Liver (tissue), 9 donors: ENCODE measurements around the gene NHERF1. TPM values are rescaled to one million over a fixed set of nuclear protein-coding genes. Genes with fewer than 3 reads are reported as not detected.

Experiments used
- DNase-seq: peaks from one replicate; pipeline ENCODE4 v3.0.0-alpha.2; 2017; ENCODE audit warnings: low spot score
- H3K27ac ChIP-seq, 2 donors: one replicate each; pipeline ENCODE4 v1.7.0; 2013; ENCODE audit warnings: inconsistent platforms in 2 of 2, low read length in 2 of 2, control low read depth in 1 of 2, low read depth in 1 of 2, mild to moderate bottlenecking in 1 of 2
- H3K27me3 ChIP-seq, 4 donors: one replicate each; pipeline versions ENCODE4 v1.6.1 to v1.7.0; 2013; ENCODE audit warnings: low read length in 3 of 4, inconsistent platforms in 1 of 4, mild to moderate bottlenecking in 1 of 4, moderate library complexity in 1 of 4; ENCODE audit not compliant: control insufficient read depth in 4 of 4, insufficient read depth in 4 of 4
- H3K36me3 ChIP-seq, 4 donors: one replicate each; pipeline versions ENCODE4 v1.6.1 to v1.7.0; 2013; ENCODE audit warnings: low read length in 3 of 4, mild to moderate bottlenecking in 3 of 4, low read depth in 1 of 4, moderate library complexity in 1 of 4; ENCODE audit not compliant: control insufficient read depth in 4 of 4, insufficient read depth in 3 of 4
- H3K4me1 ChIP-seq, 4 donors: one replicate each; pipeline versions ENCODE4 v1.6.1 to v1.7.0; 2013; ENCODE audit warnings: low read length in 3 of 4, mild to moderate bottlenecking in 3 of 4, moderate library complexity in 1 of 4; ENCODE audit not compliant: control insufficient read depth in 4 of 4, insufficient read depth in 4 of 4
- H3K4me3 ChIP-seq, 3 donors: one replicate each; pipeline versions ENCODE4 v1.6.1 to v1.7.0; 2013; ENCODE audit warnings: low read length in 3 of 3, control low read depth in 1 of 3, low read depth in 1 of 3, mild to moderate bottlenecking in 1 of 3
- H3K9ac ChIP-seq, 2 donors: one replicate each; pipeline ENCODE4 v1.7.0; 2013; ENCODE audit warnings: low read length in 2 of 2, mild to moderate bottlenecking in 2 of 2, moderate library complexity in 2 of 2, control low read depth in 1 of 2, low read depth in 1 of 2
- H3K9me3 ChIP-seq, 4 donors: one replicate each; pipeline versions ENCODE4 v1.6.1 to v1.7.0; 2013; ENCODE audit warnings: low read length in 3 of 4; ENCODE audit not compliant: control insufficient read depth in 4 of 4
- EGR1 ChIP-seq, 2 donors: IDR thresholded peaks; 2 replicates each; pipeline ENCODE4 v1.6.1; 2016 to 2018; ENCODE audit warnings: antibody characterized with exemption in 2 of 2, low read depth in 2 of 2
- FOXA1 ChIP-seq: IDR thresholded peaks from 2 replicates; pipeline ENCODE4 v1.6.1; 2016; ENCODE audit warnings: antibody characterized with exemption
- FOXA2 ChIP-seq: IDR thresholded peaks from 2 replicates; pipeline ENCODE4 v1.6.1; 2016; ENCODE audit warnings: antibody characterized with exemption
- GABPA ChIP-seq, 2 donors: IDR thresholded peaks in 1 of 2; conservative IDR thresholded peaks in 1 of 2; 2 replicates each; pipeline ENCODE4 v1.6.1; 2016; ENCODE audit warnings: antibody characterized with exemption in 2 of 2, mild to moderate bottlenecking in 1 of 2, moderate library complexity in 1 of 2
- HNF4A ChIP-seq, 2 donors: conservative IDR thresholded peaks; 2 replicates each; pipeline ENCODE4 v1.6.1; 2016; ENCODE audit warnings: antibody characterized with exemption in 2 of 2, mild to moderate bottlenecking in 2 of 2
- HNF4G ChIP-seq: IDR thresholded peaks from 2 replicates; pipeline ENCODE4 v1.6.1; 2016; ENCODE audit warnings: antibody characterized with exemption
- JUND ChIP-seq, 2 donors: IDR thresholded peaks; 2 replicates each; pipeline ENCODE4 v1.6.1; 2016; ENCODE audit warnings: antibody characterized with exemption in 2 of 2
- NR2F2 ChIP-seq: IDR thresholded peaks from 2 replicates; pipeline ENCODE4 v1.6.1; 2016; ENCODE audit warnings: antibody characterized with exemption
- RAD21 ChIP-seq, 2 donors: IDR thresholded peaks; 2 replicates each; pipeline ENCODE4 v1.6.1; 2016; ENCODE audit warnings: antibody characterized with exemption in 2 of 2, mild to moderate bottlenecking in 2 of 2
- RXRA ChIP-seq, 2 donors: IDR thresholded peaks; 2 replicates each; pipeline ENCODE4 v1.6.1; 2017 to 2018; ENCODE audit warnings: antibody characterized with exemption in 2 of 2, mild to moderate bottlenecking in 1 of 2
- SP1 ChIP-seq: IDR thresholded peaks from 2 replicates; pipeline ENCODE4 v1.6.1; 2018; ENCODE audit warnings: antibody characterized with exemption, mild to moderate bottlenecking
- TAF1 ChIP-seq: conservative IDR thresholded peaks from 2 replicates; pipeline ENCODE4 v1.6.1; 2016; ENCODE audit warnings: antibody characterized with exemption, mild to moderate bottlenecking
- YY1 ChIP-seq: IDR thresholded peaks from 2 replicates; pipeline ENCODE4 v1.6.1; 2016; ENCODE audit warnings: antibody characterized with exemption, mild to moderate bottlenecking
- WGBS: extraction: QIAGEN DNeasy Blood & Tissue Kit; methylation state at CpG from one replicate; pipeline ENCODE4 v1.1.7; 2013; 5-methylcytosine and 5-hydroxymethylcytosine counted together
- polyA plus RNA-seq, 2 donors: library from polyadenylated mRNA; stranded (reverse) in 1 of 2; unstranded in 1 of 2; fragments of 200-250 nt in 1 of 2; fragments of >200 nt in 1 of 2; fragmentation: Nextera tagmentation in 1 of 2; extraction: Ambion mirVana in 1 of 2; gene quantifications; one replicate each; pipeline versions ENCODE4 v1.2.1 to v1.2.3, GENCODE V29; 2013 to 2015
- total RNA-seq, 2 donors: library from RNA; depleted of rRNA; stranded (reverse); fragments of >200 nt; gene quantifications; one replicate each; pipeline ENCODE4 v1.2.3, GENCODE V29; 2014
- TF ChIP-seq, protein P1 (sequence below): fragments of 150-350 bp; IDR thresholded peaks from 2 replicates; pipeline ENCODE4 v1.5.1; 2017; ENCODE audit warnings: improper control_type of control experiment, low read depth, low read length; ENCODE audit not compliant: missing input control
- TF ChIP-seq, protein P2 (sequence below): IDR thresholded peaks from 2 replicates; pipeline ENCODE4 v1.6.1; 2016; ENCODE audit warnings: antibody characterized with exemption
- TF ChIP-seq, protein P3 (sequence below): IDR thresholded peaks from 2 replicates; pipeline ENCODE4 v1.6.1; 2016; ENCODE audit warnings: antibody characterized with exemption, mild to moderate bottlenecking
- TF ChIP-seq, protein P4 (sequence below): IDR thresholded peaks from 2 replicates; pipeline ENCODE4 v1.6.1; 2016; ENCODE audit warnings: antibody characterized with exemption
- TF ChIP-seq, protein P5 (sequence below): IDR thresholded peaks from 2 replicates; pipeline ENCODE4 v1.6.1; 2016; ENCODE audit warnings: antibody characterized with exemption
- donor health status: healthy.
- donor health status: healthy.
- donor health status: healthy.
- donor health status: healthy.
- donor health status: healthy.

The NHERF1 gene
- total and polyA plus RNA-seq, 4 donors, result 38.1 to 160 (median 94.7) TPM

DNA sequence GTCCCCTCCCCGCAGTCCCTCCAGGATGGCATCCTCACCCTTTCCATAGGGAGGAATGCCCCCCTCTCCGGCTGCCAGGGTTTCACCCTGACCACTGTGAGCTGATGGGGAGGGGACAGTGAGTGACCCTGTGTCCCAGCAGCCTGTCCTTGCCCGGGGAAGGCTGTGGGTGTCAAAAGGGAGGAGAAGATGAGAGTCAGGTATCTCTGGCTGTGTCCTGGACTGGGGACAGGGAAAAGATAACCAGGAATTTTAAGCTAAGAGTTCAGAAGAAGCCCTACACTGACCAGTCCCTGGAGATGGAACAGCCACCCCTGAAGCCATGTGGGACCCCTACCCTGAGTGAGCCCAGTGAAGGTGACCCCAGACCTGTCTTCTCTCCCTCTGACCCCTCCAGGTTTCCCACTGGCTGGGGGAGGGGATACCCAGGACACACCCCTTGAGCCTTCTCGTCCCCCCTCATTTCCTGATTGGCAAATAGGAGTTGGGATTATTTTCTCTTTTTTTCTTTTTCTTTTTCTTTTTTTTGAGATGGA is 16.4 kb downstream of the NHERF1 start:
- no peak overlapping the region for H3K9ac ChIP-seq
- peaks cover 51 to 99% (median 88%) of the 10 kb centered on the region in 4 donors for H3K4me1 ChIP-seq
- 63% methylated on average over 4 of the region's 4 CpGs for WGBS
- H3K4me3 ChIP-seq, result no peak overlapping the region
- DNase-seq, result no peak
- peaks cover 3 to 8% (median 7%) of the 10 kb centered on the region in 4 donors for H3K36me3 ChIP-seq
- H3K9me3 ChIP-seq, result no peaks in the 10 kb centered on the region
- H3K27ac ChIP-seq, result no peak overlapping the region
- no peak for TF ChIP-seq SP1
- TF ChIP-seq YY1, result no peak
- no peak for TF ChIP-seq HNF4G
- no peak for TF ChIP-seq JUND (IDR thresholded peaks at IDR 0.05)
- TF ChIP-seq, protein P1, sequence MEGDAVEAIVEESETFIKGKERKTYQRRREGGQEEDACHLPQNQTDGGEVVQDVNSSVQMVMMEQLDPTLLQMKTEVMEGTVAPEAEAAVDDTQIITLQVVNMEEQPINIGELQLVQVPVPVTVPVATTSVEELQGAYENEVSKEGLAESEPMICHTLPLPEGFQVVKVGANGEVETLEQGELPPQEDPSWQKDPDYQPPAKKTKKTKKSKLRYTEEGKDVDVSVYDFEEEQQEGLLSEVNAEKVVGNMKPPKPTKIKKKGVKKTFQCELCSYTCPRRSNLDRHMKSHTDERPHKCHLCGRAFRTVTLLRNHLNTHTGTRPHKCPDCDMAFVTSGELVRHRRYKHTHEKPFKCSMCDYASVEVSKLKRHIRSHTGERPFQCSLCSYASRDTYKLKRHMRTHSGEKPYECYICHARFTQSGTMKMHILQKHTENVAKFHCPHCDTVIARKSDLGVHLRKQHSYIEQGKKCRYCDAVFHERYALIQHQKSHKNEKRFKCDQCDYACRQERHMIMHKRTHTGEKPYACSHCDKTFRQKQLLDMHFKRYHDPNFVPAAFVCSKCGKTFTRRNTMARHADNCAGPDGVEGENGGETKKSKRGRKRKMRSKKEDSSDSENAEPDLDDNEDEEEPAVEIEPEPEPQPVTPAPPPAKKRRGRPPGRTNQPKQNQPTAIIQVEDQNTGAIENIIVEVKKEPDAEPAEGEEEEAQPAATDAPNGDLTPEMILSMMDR, result no peak
- TF ChIP-seq, protein P2, sequence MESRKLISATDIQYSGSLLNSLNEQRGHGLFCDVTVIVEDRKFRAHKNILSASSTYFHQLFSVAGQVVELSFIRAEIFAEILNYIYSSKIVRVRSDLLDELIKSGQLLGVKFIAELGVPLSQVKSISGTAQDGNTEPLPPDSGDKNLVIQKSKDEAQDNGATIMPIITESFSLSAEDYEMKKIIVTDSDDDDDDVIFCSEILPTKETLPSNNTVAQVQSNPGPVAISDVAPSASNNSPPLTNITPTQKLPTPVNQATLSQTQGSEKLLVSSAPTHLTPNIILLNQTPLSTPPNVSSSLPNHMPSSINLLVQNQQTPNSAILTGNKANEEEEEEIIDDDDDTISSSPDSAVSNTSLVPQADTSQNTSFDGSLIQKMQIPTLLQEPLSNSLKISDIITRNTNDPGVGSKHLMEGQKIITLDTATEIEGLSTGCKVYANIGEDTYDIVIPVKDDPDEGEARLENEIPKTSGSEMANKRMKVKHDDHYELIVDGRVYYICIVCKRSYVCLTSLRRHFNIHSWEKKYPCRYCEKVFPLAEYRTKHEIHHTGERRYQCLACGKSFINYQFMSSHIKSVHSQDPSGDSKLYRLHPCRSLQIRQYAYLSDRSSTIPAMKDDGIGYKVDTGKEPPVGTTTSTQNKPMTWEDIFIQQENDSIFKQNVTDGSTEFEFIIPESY, result no peak
- no peak for TF ChIP-seq RAD21 (IDR thresholded peaks at IDR 0.05)
- no peak for TF ChIP-seq GABPA (IDR thresholded peaks at IDR 0.05 in 1 of 2, conservative IDR thresholded peaks at IDR 0.05 in 1 of 2)
- no peak for TF ChIP-seq RXRA (IDR thresholded peaks at IDR 0.05)
- TF ChIP-seq FOXA2, result no peak
- no peak for TF ChIP-seq TAF1
- TF ChIP-seq EGR1 (IDR thresholded peaks at IDR 0.05; ENCODE audit: low read depth in 2 of 2), result no peak
- H3K27me3 ChIP-seq, result no peaks in the 10 kb centered on the region

DNA sequence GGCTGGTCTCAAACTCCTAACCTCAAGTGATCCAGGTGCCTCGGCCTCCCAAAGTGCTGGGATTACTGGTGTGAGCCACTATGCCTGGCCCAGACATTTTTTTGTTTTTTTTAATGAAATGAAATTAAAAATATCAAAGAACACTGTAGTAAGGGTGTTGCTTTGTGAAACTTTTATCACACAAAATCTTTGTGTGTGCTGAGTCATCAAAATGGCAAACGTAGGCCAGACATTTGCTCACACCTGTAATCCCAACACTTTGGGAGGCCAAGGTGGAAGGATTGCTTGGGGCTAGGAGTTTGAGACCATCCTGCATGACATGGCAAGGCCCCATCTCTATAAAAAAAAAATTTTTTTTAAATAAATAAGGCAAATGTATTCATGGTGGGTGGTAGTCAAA is 18.0 kb downstream of the NHERF1 start:
- 65% methylated on average over 2 of the region's 2 CpGs for WGBS
- Histone ChIP-seq H3K9ac (no peak overlapping the region), H3K36me3 (peaks cover 6 to 14% (median 10%) of the 10 kb centered on the region in 4 donors), H3K27ac (no peak overlapping the region), H3K4me3 (no peak overlapping the region), H3K9me3 (no peaks in the 10 kb centered on the region), H3K27me3 (no peaks in the 10 kb centered on the region), H3K4me1 (peaks cover 40 to 96% (median 82%) of the 10 kb centered on the region in 4 donors)
- DNase-seq, result no peak
- TF ChIP-seq, protein P3, sequence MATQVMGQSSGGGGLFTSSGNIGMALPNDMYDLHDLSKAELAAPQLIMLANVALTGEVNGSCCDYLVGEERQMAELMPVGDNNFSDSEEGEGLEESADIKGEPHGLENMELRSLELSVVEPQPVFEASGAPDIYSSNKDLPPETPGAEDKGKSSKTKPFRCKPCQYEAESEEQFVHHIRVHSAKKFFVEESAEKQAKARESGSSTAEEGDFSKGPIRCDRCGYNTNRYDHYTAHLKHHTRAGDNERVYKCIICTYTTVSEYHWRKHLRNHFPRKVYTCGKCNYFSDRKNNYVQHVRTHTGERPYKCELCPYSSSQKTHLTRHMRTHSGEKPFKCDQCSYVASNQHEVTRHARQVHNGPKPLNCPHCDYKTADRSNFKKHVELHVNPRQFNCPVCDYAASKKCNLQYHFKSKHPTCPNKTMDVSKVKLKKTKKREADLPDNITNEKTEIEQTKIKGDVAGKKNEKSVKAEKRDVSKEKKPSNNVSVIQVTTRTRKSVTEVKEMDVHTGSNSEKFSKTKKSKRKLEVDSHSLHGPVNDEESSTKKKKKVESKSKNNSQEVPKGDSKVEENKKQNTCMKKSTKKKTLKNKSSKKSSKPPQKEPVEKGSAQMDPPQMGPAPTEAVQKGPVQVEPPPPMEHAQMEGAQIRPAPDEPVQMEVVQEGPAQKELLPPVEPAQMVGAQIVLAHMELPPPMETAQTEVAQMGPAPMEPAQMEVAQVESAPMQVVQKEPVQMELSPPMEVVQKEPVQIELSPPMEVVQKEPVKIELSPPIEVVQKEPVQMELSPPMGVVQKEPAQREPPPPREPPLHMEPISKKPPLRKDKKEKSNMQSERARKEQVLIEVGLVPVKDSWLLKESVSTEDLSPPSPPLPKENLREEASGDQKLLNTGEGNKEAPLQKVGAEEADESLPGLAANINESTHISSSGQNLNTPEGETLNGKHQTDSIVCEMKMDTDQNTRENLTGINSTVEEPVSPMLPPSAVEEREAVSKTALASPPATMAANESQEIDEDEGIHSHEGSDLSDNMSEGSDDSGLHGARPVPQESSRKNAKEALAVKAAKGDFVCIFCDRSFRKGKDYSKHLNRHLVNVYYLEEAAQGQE, result no peak
- no peak for TF ChIP-seq SP1
- TF ChIP-seq, protein P4, sequence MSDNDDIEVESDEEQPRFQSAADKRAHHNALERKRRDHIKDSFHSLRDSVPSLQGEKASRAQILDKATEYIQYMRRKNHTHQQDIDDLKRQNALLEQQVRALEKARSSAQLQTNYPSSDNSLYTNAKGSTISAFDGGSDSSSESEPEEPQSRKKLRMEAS, result no peak
- no peak for TF ChIP-seq JUND (IDR thresholded peaks at IDR 0.05)
- no peak for TF ChIP-seq GABPA (IDR thresholded peaks at IDR 0.05 in 1 of 2, conservative IDR thresholded peaks at IDR 0.05 in 1 of 2)
- TF ChIP-seq FOXA2, result no peak
- TF ChIP-seq HNF4A (conservative IDR thresholded peaks at IDR 0.05), result no peak
- TF ChIP-seq TAF1, result no peak
- no peak for TF ChIP-seq HNF4G
- TF ChIP-seq, protein P2, result no peak
- no peak for TF ChIP-seq RAD21 (IDR thresholded peaks at IDR 0.05)
- TF ChIP-seq RXRA (IDR thresholded peaks at IDR 0.05), result no peak
- TF ChIP-seq FOXA1, result no peak
- no peak for TF ChIP-seq EGR1 (IDR thresholded peaks at IDR 0.05; ENCODE audit: low read depth in 2 of 2)
- TF ChIP-seq, protein P1, result no peak
- no peak for TF ChIP-seq NR2F2
- no peak for TF ChIP-seq YY1
- TF ChIP-seq, protein P5, sequence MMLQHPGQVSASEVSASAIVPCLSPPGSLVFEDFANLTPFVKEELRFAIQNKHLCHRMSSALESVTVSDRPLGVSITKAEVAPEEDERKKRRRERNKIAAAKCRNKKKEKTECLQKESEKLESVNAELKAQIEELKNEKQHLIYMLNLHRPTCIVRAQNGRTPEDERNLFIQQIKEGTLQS, result no peak
